Chondrocyte (in vitro differentiated cells): ENCODE results near the gene ACTL6A. TPM values are rescaled to one million over a fixed set of nuclear protein-coding genes. Genes with fewer than 3 reads are reported as not detected.

Experiments used
- DNase-seq: peaks from one replicate; pipeline ENCODE4 v3.0.0; 2021; ENCODE audit warnings: mixed read lengths, low spot score
- H3K27ac Mint-ChIP-seq: one replicate; pipeline ENCODE4 v1.8.0; 2021; ENCODE audit warnings: mild to moderate bottlenecking, moderate library complexity, mixed read lengths; ENCODE audit not compliant: unreplicated experiment
- H3K27me3 Mint-ChIP-seq: 2 replicates; pipeline ENCODE4 v1.8.0; 2021; ENCODE audit warnings: low read depth, mixed read lengths
- H3K36me3 Mint-ChIP-seq: 2 replicates; pipeline ENCODE4 v1.8.0; 2021; ENCODE audit warnings: low read depth, mixed read lengths
- H3K4me1 Mint-ChIP-seq: 2 replicates; pipeline ENCODE4 v1.8.0; 2021; ENCODE audit warnings: low read depth, mild to moderate bottlenecking, mixed read lengths
- H3K4me3 Mint-ChIP-seq: one replicate; pipeline ENCODE4 v1.8.0; 2021; ENCODE audit warnings: mild to moderate bottlenecking, moderate library complexity, mixed read lengths; ENCODE audit not compliant: unreplicated experiment
- H3K9me3 Mint-ChIP-seq: 2 replicates; pipeline ENCODE4 v1.8.0; 2021; ENCODE audit warnings: low read depth, mixed read lengths
- CTCF ChIP-seq: fragments of 200-600 bp; sonication (generic); IDR thresholded peaks from 2 replicates; pipeline ENCODE4 v1.5.0; 2021; ENCODE audit warnings: antibody characterized with exemption, mild to moderate bottlenecking, moderate library complexity
- total RNA-seq: library from RNA; stranded (reverse); gene quantifications from 3 replicates; pipeline ENCODE4 v1.2.1, GENCODE V29; 2021

The ACTL6A gene
- total RNA-seq, 1 donor from 2014 or later = 37.4 TPM

- TF ChIP-seq CTCF = no peak
- peaks cover 7% of the 10 kb centered on the region for H3K36me3 Mint-ChIP-seq
- H3K9me3 Mint-ChIP-seq = no peaks in the 10 kb centered on the region
- no peak overlapping the region for H3K4me3 Mint-ChIP-seq
- peak overlapping the region; percentile 80 for H3K27ac Mint-ChIP-seq
- peaks cover 15% of the 10 kb centered on the region for H3K4me1 Mint-ChIP-seq
- H3K27me3 Mint-ChIP-seq = no peaks in the 10 kb centered on the region
- DNase-seq = no peak
Observed at GRCh38 chr3:179613807-179614206, 51.1 kb downstream of the ACTL6A start.

- Mint-ChIP-seq H3K27ac (no peak overlapping the region), H3K4me3 (no peak overlapping the region), H3K4me1 (peaks cover 15% of the 10 kb centered on the region), H3K9me3 (no peaks in the 10 kb centered on the region), H3K27me3 (no peaks in the 10 kb centered on the region), H3K36me3 (peaks cover 15% of the 10 kb centered on the region)
- DNase-seq = no peak
- no peak for TF ChIP-seq CTCF
Observed at GRCh38 chr3:179615458-179616173, 52.9 kb downstream of the ACTL6A start.

GRCh38 chr3:179622023-179622422, 59.3 kb downstream of the ACTL6A start:
- DNase-seq = no peak
- Mint-ChIP-seq H3K4me3 (no peak overlapping the region), H3K36me3 (peaks cover 37% of the 10 kb centered on the region), H3K4me1 (peaks cover 3% of the 10 kb centered on the region), H3K27me3 (no peaks in the 10 kb centered on the region), H3K27ac (no peak overlapping the region), H3K9me3 (no peaks in the 10 kb centered on the region)
- TF ChIP-seq CTCF = no peak

- H3K4me3 Mint-ChIP-seq = no peak overlapping the region
- peaks cover 29% of the 10 kb centered on the region for H3K36me3 Mint-ChIP-seq
- H3K27me3 Mint-ChIP-seq = no peaks in the 10 kb centered on the region
- TF ChIP-seq CTCF = no peak
- no peak overlapping the region for H3K27ac Mint-ChIP-seq
- peaks cover 3% of the 10 kb centered on the region for H3K4me1 Mint-ChIP-seq
- DNase-seq = no peak
- H3K9me3 Mint-ChIP-seq = no peaks in the 10 kb centered on the region
Observed at GRCh38 chr3:179624451-179624850, 61.7 kb downstream of the ACTL6A start.

GRCh38 chr3:179630753-179631451, 68.2 kb downstream of the ACTL6A start:
- H3K36me3 Mint-ChIP-seq = peaks cover 1% of the 10 kb centered on the region
- H3K4me1 Mint-ChIP-seq = no peaks in the 10 kb centered on the region
- TF ChIP-seq CTCF = no peak
- no peaks in the 10 kb centered on the region for H3K9me3 Mint-ChIP-seq
- no peak overlapping the region for H3K27ac Mint-ChIP-seq
- no peak overlapping the region for H3K4me3 Mint-ChIP-seq
- no peaks in the 10 kb centered on the region for H3K27me3 Mint-ChIP-seq
- DNase-seq = no peak

Other genes with a start within 250 kb of the ACTL6A start
- 30.9 to 35.4 TPM (median 35.3 TPM) in 3 replicates for gene ZNF639, start 239.9 kb upstream of the ACTL6A start, total RNA-seq
- gene MFN1, start 215.2 kb upstream of the ACTL6A start, total RNA-seq = 46.4 to 56.6 TPM (median 50.3 TPM) in 3 replicates
- gene GNB4, start 111.5 kb upstream of the ACTL6A start, total RNA-seq = 73.8 to 77.6 TPM (median 75.9 TPM) in 3 replicates
- 30.6 to 34.0 TPM (median 32.5 TPM) in 3 replicates for gene MRPL47, start 41.7 kb downstream of the ACTL6A start, total RNA-seq
- gene NDUFB5, start 41.9 kb downstream of the ACTL6A start, total RNA-seq = 58.5 to 93.6 TPM (median 67.0 TPM) in 3 replicates
- gene USP13, start 90.1 kb downstream of the ACTL6A start, total RNA-seq = 12.7 to 17.2 TPM (median 14.2 TPM) in 3 replicates